GM19099 (cell line): Measurements from ENCODE around the gene SYNJ2.

Experiments
- POLR2A ChIP-seq: IDR thresholded peaks from 3 replicates; pipeline ENCODE4 v1.6.1; 2011; ENCODE audit warnings: low read depth; ENCODE audit not compliant: insufficient read length; ENCODE audit errors: extremely low read depth

Gene SYNJ2

DNA sequence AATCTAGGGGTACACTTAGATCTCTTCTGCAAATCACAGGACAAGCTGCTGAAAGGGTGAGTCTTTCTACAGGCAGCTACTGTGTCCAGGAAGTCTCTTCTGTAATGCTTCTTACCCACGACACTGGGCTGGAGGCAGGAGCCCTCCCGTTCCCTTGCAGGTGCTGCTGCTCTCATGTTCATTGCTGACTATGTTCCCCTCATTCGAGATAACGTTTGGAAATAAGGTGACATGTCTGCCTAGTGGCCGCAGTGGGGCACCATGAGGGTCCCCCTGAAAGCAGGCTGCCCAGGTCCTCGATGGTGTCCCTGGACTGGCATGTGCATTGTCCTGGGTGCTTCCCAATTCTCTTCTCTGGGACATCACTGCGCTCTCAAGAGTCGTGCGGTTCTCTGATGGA is 74.7 kb downstream of the SYNJ2 start:
- no peak for TF ChIP-seq POLR2A

DNA sequence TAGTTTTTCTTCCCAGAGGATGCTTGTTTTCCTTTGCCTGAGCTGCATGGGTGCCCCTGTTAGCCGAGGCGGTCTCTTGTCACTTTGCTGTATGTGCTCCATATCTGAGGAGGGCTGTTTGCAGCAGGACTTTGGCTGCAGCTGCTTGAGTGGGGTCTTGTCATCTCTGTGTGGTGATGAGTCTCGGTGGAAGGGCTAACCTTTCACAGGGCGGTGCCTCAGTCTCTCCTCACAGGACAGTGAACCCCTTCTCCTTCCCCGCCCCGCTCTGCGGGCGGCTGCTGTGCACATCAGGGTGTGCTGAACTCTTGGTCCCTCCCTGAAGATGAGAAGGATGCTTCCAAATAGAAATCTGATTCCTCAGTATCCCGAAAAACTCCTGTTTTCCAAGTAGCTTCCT is 75.1 kb downstream of the SYNJ2 start:
- TF ChIP-seq POLR2A: no peak

- TF ChIP-seq POLR2A: no peak
Observed at GRCh38 chr6:158057213-158057987, 75.7 kb downstream of the SYNJ2 start.

DNA sequence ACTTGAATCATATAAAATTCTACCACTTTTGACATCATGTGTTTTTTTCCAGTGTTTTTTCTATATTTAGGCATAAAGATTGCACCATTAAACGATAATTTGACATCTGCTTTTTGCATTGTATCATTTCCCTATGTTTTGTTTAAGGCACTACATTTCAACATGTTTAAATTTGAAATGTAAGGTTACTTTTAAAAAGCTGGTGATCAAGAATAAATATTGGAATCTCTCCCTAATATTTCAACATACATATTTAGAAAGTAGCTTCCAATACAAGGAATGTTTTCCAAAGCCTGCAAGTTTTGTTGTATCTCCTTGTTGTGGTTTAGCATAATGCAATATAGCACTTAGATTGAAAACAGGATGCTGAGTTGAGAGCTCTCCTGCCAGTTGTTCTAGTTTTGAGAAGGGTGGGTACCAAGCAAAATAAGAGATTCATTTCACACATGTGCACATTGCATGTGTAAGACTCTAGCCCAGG is 76.5 kb downstream of the SYNJ2 start:
- TF ChIP-seq POLR2A: no peak

DNA sequence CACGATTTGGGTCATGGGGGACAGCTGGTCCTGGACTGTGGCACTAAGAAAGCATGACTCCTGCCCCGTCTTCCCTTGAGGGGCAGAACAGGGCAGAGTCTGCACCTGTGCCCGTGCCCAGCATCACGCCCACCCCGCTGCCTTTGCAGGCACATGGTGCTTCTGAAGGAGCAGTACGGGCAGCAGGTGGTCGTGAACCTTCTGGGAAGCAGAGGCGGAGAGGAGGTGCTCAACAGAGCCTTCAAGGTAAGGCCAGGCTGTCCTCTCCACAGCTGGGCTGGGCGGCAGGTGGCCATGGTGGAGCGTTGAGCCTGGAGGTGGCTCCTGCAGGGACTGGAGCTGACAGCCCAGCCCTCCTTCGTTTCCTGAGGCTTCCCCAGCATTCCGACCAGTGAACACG is 77.4 kb downstream of the SYNJ2 start:
- TF ChIP-seq POLR2A: no peak

- no peak for TF ChIP-seq POLR2A
Observed at GRCh38 chr6:158060455-158061360, 79.0 kb downstream of the SYNJ2 start.

DNA sequence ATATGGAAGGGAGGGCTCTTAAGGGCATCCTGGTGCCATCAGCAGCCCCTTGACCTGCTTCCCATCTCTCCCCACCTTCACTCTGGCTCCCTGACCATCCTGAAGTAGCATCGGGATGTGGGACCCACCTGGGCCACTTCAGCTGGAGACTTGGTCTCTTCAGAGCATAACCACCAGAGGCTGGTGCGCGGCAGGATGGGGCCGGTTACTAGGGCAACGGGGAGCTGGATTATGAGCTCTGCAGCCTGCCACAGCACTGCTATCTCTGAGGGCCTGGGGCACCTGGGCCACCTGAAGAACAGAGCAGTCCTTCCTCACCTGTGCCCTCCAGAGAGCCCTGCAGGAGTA is 79.7 kb downstream of the SYNJ2 start:
- no peak for TF ChIP-seq POLR2A

DNA sequence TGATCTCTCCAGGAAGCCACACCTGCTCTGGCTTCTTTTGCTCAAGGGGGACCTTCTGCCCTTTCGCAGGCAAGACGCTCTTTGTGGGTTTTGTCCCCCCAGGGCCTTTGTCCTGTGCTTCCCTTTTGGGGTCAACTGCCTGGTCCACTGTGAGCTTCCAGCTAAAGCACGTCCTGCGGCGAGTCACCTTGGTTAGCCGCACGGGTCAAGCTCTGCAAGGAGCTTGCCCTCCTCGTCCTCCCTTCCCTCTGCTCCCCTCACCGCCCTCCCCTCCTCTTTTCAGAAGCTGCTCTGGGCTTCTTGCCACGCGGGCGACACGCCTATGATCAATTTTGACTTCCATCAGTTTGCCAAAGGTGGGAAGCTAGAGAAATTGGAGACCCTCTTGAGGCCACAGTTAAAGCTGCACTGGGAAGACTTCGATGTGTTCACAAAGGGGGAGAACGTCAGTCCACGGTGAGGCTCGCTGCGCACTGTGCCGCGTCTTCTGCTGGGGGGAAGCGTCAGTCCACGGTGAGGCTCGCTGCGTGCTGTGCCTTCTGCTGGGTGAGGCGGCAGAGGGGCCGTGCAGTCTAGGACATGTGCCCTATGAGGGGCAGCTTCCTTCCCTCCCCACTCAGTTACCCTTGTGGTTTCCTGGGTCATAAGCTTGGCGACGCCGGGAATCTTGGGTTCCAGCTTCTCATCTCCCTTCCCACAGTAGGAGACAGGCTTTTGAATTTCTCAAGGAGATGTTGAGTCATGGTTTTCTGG is 80.2 kb downstream of the SYNJ2 start:
- no peak for TF ChIP-seq POLR2A

GRCh38 chr6:158063736-158064135 is 82.1 kb downstream of the SYNJ2 start:
- no peak for TF ChIP-seq POLR2A

DNA sequence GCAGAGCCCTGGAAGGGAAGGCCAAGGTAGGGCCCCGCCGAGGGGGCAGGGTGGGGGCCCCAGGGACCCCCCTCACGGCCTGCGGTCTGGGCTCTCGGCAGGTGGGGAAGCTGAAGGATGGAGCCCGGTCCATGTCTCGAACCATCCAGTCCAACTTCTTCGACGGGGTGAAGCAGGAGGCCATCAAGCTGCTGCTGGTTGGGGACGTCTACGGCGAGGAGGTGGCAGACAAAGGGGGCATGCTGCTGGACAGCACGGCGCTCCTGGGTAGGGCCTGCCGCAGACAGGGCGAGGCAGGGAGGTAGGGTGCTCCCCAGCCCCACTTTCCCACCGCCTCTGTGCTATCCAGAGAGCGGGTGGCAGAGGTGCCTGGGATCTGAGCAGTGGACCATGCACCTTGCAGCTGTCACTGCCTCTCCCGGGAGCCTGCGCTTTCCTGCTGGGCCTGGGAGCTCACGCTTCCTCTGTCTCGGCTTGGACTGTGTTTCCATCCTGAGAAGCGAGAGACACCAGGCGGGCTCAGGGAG is 83.1 kb downstream of the SYNJ2 start:
- no peak for TF ChIP-seq POLR2A

DNA sequence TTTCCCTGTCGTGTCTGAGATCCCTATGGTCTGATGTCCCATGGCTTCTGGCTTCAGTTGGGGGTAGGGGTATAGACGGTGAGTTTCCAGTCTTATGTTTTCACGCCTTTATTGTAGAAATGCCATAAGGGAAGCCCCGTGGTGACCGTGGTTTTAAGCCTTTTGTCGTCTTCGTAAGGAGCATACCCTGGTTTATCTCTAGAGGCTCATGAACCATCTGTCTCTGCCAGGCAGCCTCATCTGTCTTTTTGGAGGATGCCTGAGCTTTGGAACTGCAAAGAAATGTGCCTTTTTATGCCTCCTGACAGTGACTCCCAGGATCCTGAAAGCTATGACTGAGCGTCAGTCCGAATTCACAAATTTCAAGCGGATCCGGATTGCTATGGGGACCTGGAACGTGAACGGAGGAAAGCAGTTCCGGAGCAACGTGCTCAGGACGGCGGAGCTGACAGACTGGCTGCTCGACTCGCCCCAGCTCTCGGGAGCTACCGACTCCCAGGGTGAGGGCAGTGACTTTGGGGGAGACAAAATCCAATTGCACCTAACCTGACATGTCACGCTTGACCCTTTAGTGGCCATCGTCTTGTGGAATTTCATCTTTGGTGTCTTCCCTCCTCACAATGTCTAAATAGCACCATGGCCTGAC is 84.6 kb downstream of the SYNJ2 start:
- no peak for TF ChIP-seq POLR2A

DNA sequence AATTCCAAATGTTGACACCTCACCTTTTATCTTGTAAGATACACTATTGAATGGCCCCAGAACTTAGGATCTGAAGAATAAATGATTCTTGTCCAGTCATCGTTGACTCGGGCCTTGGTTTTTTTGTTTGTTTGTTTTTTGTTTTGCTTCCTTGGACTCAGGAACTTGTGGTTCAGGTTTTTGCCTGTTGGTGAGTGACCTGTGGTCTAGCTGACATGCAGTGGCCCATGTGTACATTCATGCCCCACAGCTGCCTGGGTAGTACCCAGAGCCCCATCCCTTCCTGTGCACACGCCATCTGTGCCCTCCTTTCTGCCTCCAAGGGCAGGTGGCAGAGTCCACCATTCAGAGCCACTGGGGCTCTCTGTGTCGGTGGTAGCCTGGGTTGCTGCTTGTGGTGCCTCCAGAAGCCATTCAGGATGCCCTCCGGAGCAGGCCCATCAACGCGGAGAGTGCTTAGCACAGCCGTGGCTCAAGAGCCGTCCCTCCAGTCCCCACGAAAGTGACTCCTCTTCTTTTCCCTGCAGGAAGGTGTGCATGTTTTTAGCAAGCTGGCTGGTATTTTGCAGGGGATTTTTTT is 85.9 kb downstream of the SYNJ2 start:
- TF ChIP-seq POLR2A: no peak

DNA sequence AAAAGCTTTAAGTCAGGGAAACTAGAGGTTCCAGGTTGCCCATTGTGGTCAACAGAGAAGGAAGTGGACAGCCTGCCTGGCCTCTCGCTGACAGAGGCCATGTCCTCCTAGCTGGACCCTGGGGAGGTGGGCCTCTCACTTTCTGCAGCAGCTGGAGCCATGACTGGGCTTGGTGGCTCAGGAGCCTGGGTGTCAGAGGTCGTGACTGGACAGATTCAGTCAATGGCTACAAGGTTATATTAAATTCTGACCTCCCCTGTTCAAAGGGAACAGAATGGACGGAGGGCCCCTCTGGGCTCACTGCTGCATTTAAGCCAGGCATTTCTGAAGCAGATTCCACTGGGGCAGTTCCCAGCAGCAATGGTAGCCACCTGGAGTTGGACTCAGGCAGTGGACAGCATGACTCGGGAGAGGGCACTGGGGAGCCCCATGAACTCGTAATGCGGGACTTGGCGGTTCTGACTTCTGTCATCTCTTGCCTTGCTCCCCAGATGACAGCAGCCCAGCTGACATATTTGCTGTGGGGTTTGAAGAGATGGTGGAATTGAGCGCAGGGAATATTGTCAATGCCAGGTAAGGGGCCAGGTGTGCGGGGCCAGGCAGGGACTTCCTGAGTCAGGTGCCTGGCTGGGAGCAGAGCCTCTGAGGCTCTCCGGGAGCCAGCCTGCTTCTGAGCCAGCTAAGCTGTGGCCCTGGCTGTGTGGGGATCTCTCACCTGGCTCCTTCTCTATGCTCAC is 86.7 kb downstream of the SYNJ2 start:
- TF ChIP-seq POLR2A: no peak
